K562 (cell line): ENCODE results near the gene OR1C1. TPM values are rescaled to one million over a fixed set of nuclear protein-coding genes. Genes with fewer than 3 reads are reported as not detected.
"Not testable (repeated sequence)": the region's sequence is repeated elsewhere in the genome, so short reads cannot be mapped to it uniquely, and the experiment has no call there.

Experiments
- ATAC-seq: fragments of 200-7000 bp; cut with Tn5 transposase; 3 replicates; pipeline ENCODE4 v1.9.1; 2020; ENCODE audit warnings: moderate library complexity
- BruUV-seq: library from RNA; stranded (reverse); fragments of 400-500 nt; replicated peaks from 2 replicates; lab custom pipeline; 2021; lab: Mats Ljungman, UMichigan
- CTCF ChIA-PET: fragments of 300-600 bp; formaldehyde crosslinking; extraction: SDS; loops from one replicate; lab custom pipeline; 2021; ENCODE audit warnings: low intra/inter-chr PET ratio; lab: Yijun Ruan, JAX
- POLR2A ChIA-PET: fragments of 300-600, 350-650 bp; sonication (Branson Sonifier 250); formaldehyde crosslinking; extraction: SDS; loops from one replicate; lab custom pipeline; 2021; ENCODE audit warnings: antibody characterized with exemption, inconsistent platforms; lab: Yijun Ruan, JAX
- DNase-seq, 4 experiments: peaks; one replicate each; pipeline versions ENCODE4 v3.0.0 to v3.0.0-alpha.2; 2011 to 2018; ENCODE audit warnings: low spot score in 3 of 4, mixed read lengths in 3 of 4; ENCODE audit errors: extremely low read depth in 1 of 4
- FAIRE-seq: peaks from 2 replicates; lab custom pipeline; 2011; peaks lifted over from hg19 to GRCh38; lab: Jason Lieb, UNC
- H2AFZ ChIP-seq: 2 replicates; pipeline ENCODE4 v1.6.0; 2011; ENCODE audit warnings: low read depth, low read length, control low read depth, inconsistent platforms
- H3K27ac ChIP-seq: fragments of 200-600 bp; 3 replicates; pipeline ENCODE4 v1.8.0; 2011; ENCODE audit warnings: low read depth, mild to moderate bottlenecking, control low read depth, inconsistent platforms, low read length, moderate library complexity, mixed read lengths; ENCODE audit errors: extremely low read depth
- H3K27me3 ChIP-seq, 2 experiments: fragments of 300-600 bp in 1 of 2; 2 replicates in 1 of 2; 3 replicates in 1 of 2; pipeline versions ENCODE4 v1.6.0 to v1.8.0; 2011; ENCODE audit warnings: inconsistent platforms in 2 of 2, low read length in 2 of 2, mild to moderate bottlenecking in 1 of 2, mixed read lengths in 1 of 2, moderate library complexity in 1 of 2; ENCODE audit not compliant: control insufficient read depth in 2 of 2, insufficient read depth in 2 of 2
- H3K36me3 ChIP-seq: fragments of 300-600 bp; 3 replicates; pipeline ENCODE4 v1.8.0; 2011; ENCODE audit warnings: mild to moderate bottlenecking, low read length, inconsistent platforms; ENCODE audit not compliant: control insufficient read depth, insufficient read depth
- H3K4me1 ChIP-seq, 2 experiments: fragments of 200-600 bp in 1 of 2; replicated peaks in 1 of 2; 2 replicates in 1 of 2; 3 replicates in 1 of 2; pipeline versions ENCODE4 v1.5.1 to v1.8.0; 2011; ENCODE audit warnings: inconsistent platforms in 2 of 2, low read length in 2 of 2, mild to moderate bottlenecking in 1 of 2, mixed read lengths in 1 of 2, moderate library complexity in 1 of 2; ENCODE audit not compliant: control insufficient read depth in 2 of 2, insufficient read depth in 2 of 2
- H3K4me2 ChIP-seq: 2 replicates; pipeline ENCODE4 v1.6.1; 2011; ENCODE audit warnings: low read length, control low read depth, inconsistent platforms, mixed read lengths; ENCODE audit not compliant: insufficient read depth
- H3K4me3 ChIP-seq: fragments of 200-600 bp; sonication (generic), shearing (Covaris generic); 2 replicates; pipeline ENCODE4 v1.5.1; 2016; ENCODE audit warnings: control low read depth, inconsistent platforms
- H3K79me2 ChIP-seq: fragments of 200-600 bp; 3 replicates; pipeline ENCODE4 v1.8.0; 2011; ENCODE audit warnings: low read length, inconsistent platforms; ENCODE audit not compliant: control insufficient read depth, insufficient read depth
- H3K9ac ChIP-seq, 2 experiments: 2 replicates each; pipeline versions ENCODE4 v1.6.0 to v1.6.1; 2011; ENCODE audit warnings: low read depth in 2 of 2, low read length in 2 of 2, control low read depth in 1 of 2, inconsistent platforms in 1 of 2, mild to moderate bottlenecking in 1 of 2, mixed read lengths in 1 of 2; ENCODE audit not compliant: insufficient read depth in 1 of 2
- H3K9me1 ChIP-seq: one replicate; pipeline ENCODE4 v1.6.0; 2011; ENCODE audit warnings: inconsistent platforms, mild to moderate bottlenecking, low read length, moderate library complexity; ENCODE audit not compliant: control insufficient read depth, insufficient read depth
- H3K9me3 ChIP-seq: replicated peaks from 2 replicates; pipeline ENCODE4 v1.5.1; 2011; ENCODE audit warnings: low read depth, low read length, inconsistent platforms; ENCODE audit not compliant: control insufficient read depth, insufficient read depth
- H4K20me1 ChIP-seq: replicated peaks from 2 replicates; pipeline ENCODE4 v1.6.1; 2011; ENCODE audit warnings: low read length, inconsistent platforms, mixed read lengths; ENCODE audit not compliant: control insufficient read depth, insufficient read depth
- HNRNPUL1 ChIP-seq: fragments of 200-400 bp; formaldehyde crosslinking; IDR thresholded peaks from 2 replicates; pipeline ENCODE4 v1.6.1; 2017; ENCODE audit warnings: low read length
- NEUROD1 ChIP-seq: fragments of 150-350 bp; IDR thresholded peaks from 2 replicates; pipeline ENCODE4 v1.6.1; 2014; ENCODE audit warnings: borderline replicate concordance, low read length, low read depth; ENCODE audit not compliant: partially characterized antibody
- RBM25 ChIP-seq: fragments of 200-400 bp; formaldehyde crosslinking; IDR thresholded peaks from 2 replicates; pipeline ENCODE4 v1.6.1; 2018; ENCODE audit warnings: low read length, low read depth, moderate library complexity; ENCODE audit not compliant: severe bottlenecking
- ZNF197 ChIP-seq: fragments of 200-800 bp; sonication (Bioruptor generic); IDR thresholded peaks from 2 replicates; pipeline ENCODE4 v1.6.1; 2016; ENCODE audit warnings: low read depth, missing genetic modification characterization, missing compliant biosample characterization
- WGBS: fragments of 100-300 bp; shearing (Covaris generic); methylation state at CpG from one replicate; pipeline ENCODE4 v1.1.6; 2016; ENCODE audit warnings: low coverage, mixed read lengths; ENCODE audit not compliant: insufficient coverage; ENCODE audit errors: missing lambda C conversion rate; 5-methylcytosine and 5-hydroxymethylcytosine counted together
- in situ Hi-C: fragments of 300-500 bp; cut with MboI; formaldehyde crosslinking; loops from 4 replicates; pipeline ENCODE4 v1.15.0; 2018; ENCODE audit warnings: inconsistent platforms, mixed read lengths
- intact Hi-C: fragments of 100-400 bp; cut with micrococcal nuclease; formaldehyde crosslinking; loops from 2 replicates; pipeline ENCODE4 v1.14.2; 2022
- polyA plus RNA-seq, 8 experiments: library from polyadenylated mRNA; depleted of rRNA in 4 of 8; stranded (reverse) in 5 of 8; unstranded in 3 of 8; fragments of >200 nt; fragmentation: Nextera tagmentation in 2 of 8; fragmentation: Illumina TruSeq in 1 of 8; extraction: Ambion mirVana in 2 of 8; extraction: Trizol in 1 of 8; gene quantifications; 2 replicates each; pipeline versions ENCODE4 v1.2.1 to v1.2.3, GENCODE V29; 2011 to 2014; ENCODE audit warnings: inconsistent platforms in 1 of 8, missing spikeins in 1 of 8
- total RNA-seq, 7 experiments: library from RNA; depleted of rRNA in 6 of 7; stranded (reverse); fragments of >200 nt in 6 of 7; fragmentation: Illumina TruSeq in 2 of 7; extraction: Trizol in 2 of 7; gene quantifications; 2 replicates each; pipeline versions ENCODE4 v1.2.1 to v1.2.3, GENCODE V29; 2011 to 2021; ENCODE audit warnings: low replicate concordance in 1 of 7

OR1C1 gene
- total and polyA plus RNA-seq, 9 of the 15 experiments (the other 6 are each of a cell fraction or from before 2014, with no cell fraction given) = not detected

DNA sequence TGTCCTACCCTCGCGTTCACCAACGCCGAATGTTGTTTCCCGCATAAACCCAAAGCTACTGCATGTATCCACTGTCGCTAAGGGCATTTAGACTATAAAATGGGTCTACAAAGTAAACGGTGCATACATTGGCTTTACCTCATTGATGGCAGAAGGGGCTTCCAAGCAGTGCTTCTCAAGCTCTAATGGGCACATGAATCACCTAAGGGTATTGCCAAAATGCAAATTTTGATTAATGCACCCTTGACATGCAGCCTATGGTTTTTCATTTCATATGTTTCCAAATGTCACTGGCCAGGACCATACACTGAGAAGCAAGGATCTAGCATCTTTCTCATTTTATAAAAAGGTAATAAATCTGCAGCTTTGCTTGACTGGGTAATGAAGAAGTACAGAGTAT, 46.6 kb downstream of the OR1C1 start:
- intact Hi-C loops = no loop called here
- no TSS peak for BruUV-seq
- POLR2A ChIA-PET = no interaction called here

DNA sequence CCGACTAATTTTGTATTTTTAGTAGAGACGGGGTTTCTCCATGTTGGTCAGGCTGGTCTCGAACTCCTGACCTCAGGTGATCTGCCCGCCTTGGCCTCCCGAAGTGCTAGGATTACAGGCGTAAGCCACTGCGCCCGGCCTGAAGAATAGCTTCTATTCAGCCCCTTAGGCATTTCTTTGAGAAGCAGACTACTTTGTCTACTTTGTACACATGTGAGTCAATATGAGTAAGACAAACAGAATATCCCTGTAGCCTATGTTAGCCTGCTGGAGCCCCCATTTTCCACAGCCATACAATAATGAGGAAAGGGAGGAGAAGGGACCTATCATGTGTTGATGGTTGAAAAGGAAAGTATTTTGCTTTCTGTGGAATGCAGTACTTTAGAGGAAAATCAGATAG, 49.7 kb downstream of the OR1C1 start:
- intact Hi-C loops, H3K9ac ChIP-seq, H3K9me3 ChIP-seq, FAIRE-seq, BruUV-seq, in situ Hi-C loops, H3K4me1 ChIP-seq, H3K27ac ChIP-seq, POLR2A ChIA-PET, H3K79me2 ChIP-seq, DNase-seq, H4K20me1 ChIP-seq, H3K27me3 ChIP-seq, H3K4me3 ChIP-seq, H3K9me1 ChIP-seq, H2AFZ ChIP-seq, ATAC-seq, H3K4me2 ChIP-seq, H3K36me3 ChIP-seq: not testable (repeated sequence)
- CTCF ChIA-PET = interaction anchor here (0.7 kb wide), 1 partner anchor 70 kb away, joined by 3 read pairs; no protein-coding TSS in a partner anchor
- 2% methylated on average over 5 of the region's 8 CpGs for WGBS

More for the DNA sequence above, 46.6 kb downstream of the OR1C1 start:
- Histone ChIP-seq H3K9ac (no peak overlapping the region), H3K9me3 (peaks cover 7% of the 10 kb centered on the region; the same call in 1 of the 2 replicates), H3K4me2 (no peak overlapping the region), H3K9me1 (no peaks in the 10 kb centered on the region), H3K36me3 (no peaks in the 10 kb centered on the region), H3K4me3 (no peak overlapping the region), H3K79me2 (no peaks in the 10 kb centered on the region), H3K27ac (no peak overlapping the region), H2AFZ (no peak overlapping the region), H3K4me1 (no peaks in the 10 kb centered on the region), H3K27me3 (no peaks in the 10 kb centered on the region), H4K20me1 (no peaks in the 10 kb centered on the region)
- ATAC-seq (no peak), DNase-seq (no peak), FAIRE-seq (no peak)
- in situ Hi-C loops = no loop called here
- WGBS = 1% methylated on average over 7 of the region's 7 CpGs
- CTCF ChIA-PET = no interaction called here
- TF ChIP-seq NEUROD1 (no peak), HNRNPUL1 (no peak), ZNF197 (CRISPR knock-in tag) (no peak), RBM25 (no peak)

Other genes with a start within 250 kb of the OR1C1 start
Only the 7 nearest of the 16 such genes appear.
- not detected in 2 replicates for gene OR13G1, start 80.8 kb downstream of the OR1C1 start, total RNA-seq (2014; rRNA removed)
- gene OR13G1, start 80.8 kb downstream of the OR1C1 start, total RNA-seq (2014; rRNA removed; fragmentation: Illumina TruSeq; extraction: Trizol) = not detected in 2 replicates
- gene OR13G1, start 80.8 kb downstream of the OR1C1 start, total RNA-seq (2015; rRNA removed; fragmentation: Illumina TruSeq; extraction: Trizol) = not detected in 2 replicates
- gene OR13G1, start 80.8 kb downstream of the OR1C1 start, total RNA-seq (2021) = not detected in 2 replicates
- not detected in 2 replicates for gene OR13G1, start 80.8 kb downstream of the OR1C1 start, polyA plus RNA-seq (2011; rRNA removed)
- gene OR13G1, start 80.8 kb downstream of the OR1C1 start, polyA plus RNA-seq (2014; fragmentation: Illumina TruSeq; extraction: Trizol) = not detected in 2 replicates
- not detected for gene OR13G1, start 80.8 kb downstream of the OR1C1 start, polyA plus RNA-seq (2014; fragmentation: Nextera tagmentation; extraction: Ambion mirVana)
- gene OR13G1, start 80.8 kb downstream of the OR1C1 start, polyA plus RNA-seq (2014; rRNA removed) = not detected in 2 replicates
- not detected in 2 replicates for gene OR6F1, start 43.9 kb downstream of the OR1C1 start, total RNA-seq (2014; rRNA removed)
- gene OR6F1, start 43.9 kb downstream of the OR1C1 start, total RNA-seq (2014; rRNA removed; fragmentation: Illumina TruSeq; extraction: Trizol) = not detected in 2 replicates
- not detected in 2 replicates for gene OR6F1, start 43.9 kb downstream of the OR1C1 start, total RNA-seq (2015; rRNA removed; fragmentation: Illumina TruSeq; extraction: Trizol)
- not detected in 2 replicates for gene OR6F1, start 43.9 kb downstream of the OR1C1 start, total RNA-seq (2021)
- not detected in 2 replicates for gene OR6F1, start 43.9 kb downstream of the OR1C1 start, polyA plus RNA-seq (2011; rRNA removed)
- not detected in 2 replicates for gene OR6F1, start 43.9 kb downstream of the OR1C1 start, polyA plus RNA-seq (2014; fragmentation: Illumina TruSeq; extraction: Trizol)
- not detected for gene OR6F1, start 43.9 kb downstream of the OR1C1 start, polyA plus RNA-seq (2014; fragmentation: Nextera tagmentation; extraction: Ambion mirVana)
- gene OR6F1, start 43.9 kb downstream of the OR1C1 start, polyA plus RNA-seq (2014; rRNA removed) = not detected in 2 replicates
- not detected in 2 replicates for gene OR14K1, start 21.9 kb downstream of the OR1C1 start, total RNA-seq (2014; rRNA removed)
- not detected in 2 replicates for gene OR14K1, start 21.9 kb downstream of the OR1C1 start, total RNA-seq (2014; rRNA removed; fragmentation: Illumina TruSeq; extraction: Trizol)
- gene OR14K1, start 21.9 kb downstream of the OR1C1 start, total RNA-seq (2015; rRNA removed; fragmentation: Illumina TruSeq; extraction: Trizol) = not detected in 2 replicates
- gene OR14K1, start 21.9 kb downstream of the OR1C1 start, total RNA-seq (2021) = not detected in 2 replicates
- not detected in 2 replicates for gene OR14K1, start 21.9 kb downstream of the OR1C1 start, polyA plus RNA-seq (2011; rRNA removed)
- gene OR14K1, start 21.9 kb downstream of the OR1C1 start, polyA plus RNA-seq (2014; fragmentation: Illumina TruSeq; extraction: Trizol) = not detected in 2 replicates
- not detected for gene OR14K1, start 21.9 kb downstream of the OR1C1 start, polyA plus RNA-seq (2014; fragmentation: Nextera tagmentation; extraction: Ambion mirVana)
- not detected in 2 replicates for gene OR14K1, start 21.9 kb downstream of the OR1C1 start, polyA plus RNA-seq (2014; rRNA removed)
- gene OR14A2, start 12.4 kb downstream of the OR1C1 start, total RNA-seq (2014; rRNA removed) = not detected in 2 replicates
- gene OR14A2, start 12.4 kb downstream of the OR1C1 start, total RNA-seq (2014; rRNA removed; fragmentation: Illumina TruSeq; extraction: Trizol) = not detected in 2 replicates
- gene OR14A2, start 12.4 kb downstream of the OR1C1 start, total RNA-seq (2015; rRNA removed; fragmentation: Illumina TruSeq; extraction: Trizol) = not detected in 2 replicates
- not detected in 2 replicates for gene OR14A2, start 12.4 kb downstream of the OR1C1 start, total RNA-seq (2021)
- not detected in 2 replicates for gene OR14A2, start 12.4 kb downstream of the OR1C1 start, polyA plus RNA-seq (2011; rRNA removed)
- not detected in 2 replicates for gene OR14A2, start 12.4 kb downstream of the OR1C1 start, polyA plus RNA-seq (2014; fragmentation: Illumina TruSeq; extraction: Trizol)
- gene OR14A2, start 12.4 kb downstream of the OR1C1 start, polyA plus RNA-seq (2014; fragmentation: Nextera tagmentation; extraction: Ambion mirVana) = not detected
- gene OR14A2, start 12.4 kb downstream of the OR1C1 start, polyA plus RNA-seq (2014; rRNA removed) = not detected in 2 replicates
- gene OR14A16, start 63.6 kb upstream of the OR1C1 start, total RNA-seq (2014; rRNA removed) = not detected in 2 replicates
- gene OR14A16, start 63.6 kb upstream of the OR1C1 start, total RNA-seq (2014; rRNA removed; fragmentation: Illumina TruSeq; extraction: Trizol) = not detected in 2 replicates
- not detected in 2 replicates for gene OR14A16, start 63.6 kb upstream of the OR1C1 start, total RNA-seq (2015; rRNA removed; fragmentation: Illumina TruSeq; extraction: Trizol)
- not detected in 2 replicates for gene OR14A16, start 63.6 kb upstream of the OR1C1 start, total RNA-seq (2021)
- not detected in 2 replicates for gene OR14A16, start 63.6 kb upstream of the OR1C1 start, polyA plus RNA-seq (2011; rRNA removed)
- not detected in 2 replicates for gene OR14A16, start 63.6 kb upstream of the OR1C1 start, polyA plus RNA-seq (2014; fragmentation: Illumina TruSeq; extraction: Trizol)
- not detected for gene OR14A16, start 63.6 kb upstream of the OR1C1 start, polyA plus RNA-seq (2014; fragmentation: Nextera tagmentation; extraction: Ambion mirVana)
- gene OR14A16, start 63.6 kb upstream of the OR1C1 start, polyA plus RNA-seq (2014; rRNA removed) = not detected in 2 replicates
- gene OR11L1, start 81.3 kb upstream of the OR1C1 start, total RNA-seq (2014; rRNA removed) = not detected in 2 replicates
- not detected in 2 replicates for gene OR11L1, start 81.3 kb upstream of the OR1C1 start, total RNA-seq (2014; rRNA removed; fragmentation: Illumina TruSeq; extraction: Trizol)
- gene OR11L1, start 81.3 kb upstream of the OR1C1 start, total RNA-seq (2015; rRNA removed; fragmentation: Illumina TruSeq; extraction: Trizol) = not detected in 2 replicates
- not detected in 2 replicates for gene OR11L1, start 81.3 kb upstream of the OR1C1 start, total RNA-seq (2021)
- not detected in 2 replicates for gene OR11L1, start 81.3 kb upstream of the OR1C1 start, polyA plus RNA-seq (2011; rRNA removed)
- not detected in 2 replicates for gene OR11L1, start 81.3 kb upstream of the OR1C1 start, polyA plus RNA-seq (2014; fragmentation: Illumina TruSeq; extraction: Trizol)
- gene OR11L1, start 81.3 kb upstream of the OR1C1 start, polyA plus RNA-seq (2014; fragmentation: Nextera tagmentation; extraction: Ambion mirVana) = not detected
- not detected in 2 replicates for gene OR11L1, start 81.3 kb upstream of the OR1C1 start, polyA plus RNA-seq (2014; rRNA removed)
- 9.7 and 10.4 TPM in 2 replicates for gene TRIM58, start 96.6 kb upstream of the OR1C1 start, total RNA-seq (2014; rRNA removed)
- 6.6 and 7.2 TPM in 2 replicates for gene TRIM58, start 96.6 kb upstream of the OR1C1 start, total RNA-seq (2014; rRNA removed; fragmentation: Illumina TruSeq; extraction: Trizol)
- 7.0 and 7.9 TPM in 2 replicates for gene TRIM58, start 96.6 kb upstream of the OR1C1 start, total RNA-seq (2015; rRNA removed; fragmentation: Illumina TruSeq; extraction: Trizol)
- 19.1 and 19.8 TPM in 2 replicates for gene TRIM58, start 96.6 kb upstream of the OR1C1 start, total RNA-seq (2021)
- gene TRIM58, start 96.6 kb upstream of the OR1C1 start, polyA plus RNA-seq (2011; rRNA removed) = 4.1 and 5.6 TPM in 2 replicates
- gene TRIM58, start 96.6 kb upstream of the OR1C1 start, polyA plus RNA-seq (2014; fragmentation: Illumina TruSeq; extraction: Trizol) = 10.6 and 13.8 TPM in 2 replicates
- gene TRIM58, start 96.6 kb upstream of the OR1C1 start, polyA plus RNA-seq (2014; fragmentation: Nextera tagmentation; extraction: Ambion mirVana) = 1 to 10 TPM; 3.8 to 5.8 TPM
- 8.7 and 10.4 TPM in 2 replicates for gene TRIM58, start 96.6 kb upstream of the OR1C1 start, polyA plus RNA-seq (2014; rRNA removed)